ENCODE measurements around the gene ANK2.

- TF ChIP-seq POLR2A (IDR thresholded peaks at IDR 0.05) (no peak), CTCF (IDR thresholded peaks at IDR 0.05) (no peak), POLR2AphosphoS5 (IDR thresholded peaks at IDR 0.05) (no peak)
These were observed 309.3 kb downstream of the ANK2 start for GRCh38 chr4:113358784-113359183.

Measured in upper lobe of left lung (tissue), 4 donors.